KMS-11 (cell line): Measurements from ENCODE around the gene PGBD5.
A peak's percentile ranks its signal among the peaks of the same experiment; 100 is the strongest.

Experiments
- H2AFZ ChIP-seq: fragments of 200-600 bp; sonication (generic); 2 replicates; pipeline ENCODE4 v1.6.1; 2016; ENCODE audit warnings: antibody characterized with exemption, mixed run types, low read depth
- H3K27ac ChIP-seq: fragments of 200-600 bp; sonication (generic); 2 replicates; pipeline ENCODE4 v1.6.1; 2016; ENCODE audit warnings: mild to moderate bottlenecking, mixed run types
- H3K27me3 ChIP-seq: fragments of 200-600 bp; sonication (generic); 2 replicates; pipeline ENCODE4 v1.6.1; 2017; ENCODE audit warnings: mild to moderate bottlenecking, low read depth, mixed run types, moderate library complexity; ENCODE audit not compliant: insufficient read depth
- H3K36me3 ChIP-seq: fragments of 200-600 bp; sonication (generic); 2 replicates; pipeline ENCODE4 v1.6.1; 2017; ENCODE audit warnings: mild to moderate bottlenecking, mixed run types; ENCODE audit not compliant: insufficient read depth
- H3K4me1 ChIP-seq: fragments of 200-600 bp; sonication (generic); 2 replicates; pipeline ENCODE4 v1.6.1; 2016; ENCODE audit warnings: mild to moderate bottlenecking, low read depth, mixed run types; ENCODE audit not compliant: poor library complexity, severe bottlenecking
- H3K4me2 ChIP-seq: fragments of 200-600 bp; sonication (generic); 2 replicates; pipeline ENCODE4 v1.7.0; 2016; ENCODE audit warnings: mild to moderate bottlenecking, mixed run types
- H3K4me3 ChIP-seq: fragments of 200-600 bp; sonication (generic); IDR thresholded peaks from 2 replicates; pipeline ENCODE4 v1.6.1; 2017; ENCODE audit warnings: low read depth, low read length, mixed read lengths; ENCODE audit not compliant: insufficient read depth
- H3K79me2 ChIP-seq: fragments of 200-600 bp; sonication (generic); 2 replicates; pipeline ENCODE4 v1.6.1; 2016; ENCODE audit warnings: low read depth, mixed run types; ENCODE audit not compliant: insufficient read depth
- H3K9ac ChIP-seq: fragments of 200-600 bp; sonication (generic); 2 replicates; pipeline ENCODE4 v1.6.1; 2016; ENCODE audit warnings: mild to moderate bottlenecking, mixed run types
- H4K20me1 ChIP-seq: fragments of 200-600 bp; sonication (generic); 2 replicates; pipeline ENCODE4 v1.6.1; 2016; ENCODE audit warnings: mild to moderate bottlenecking, mixed run types; ENCODE audit not compliant: insufficient read depth
- TF ChIP-seq, protein P1 (sequence below): fragments of 200-600 bp; sonication (generic); conservative IDR thresholded peaks from 2 replicates; pipeline ENCODE4 v1.6.1; 2017; ENCODE audit warnings: low read depth, mild to moderate bottlenecking, antibody characterized with exemption, low read length, moderate library complexity, mixed read lengths

PGBD5 gene

GRCh38 chr1:230312676-230313075, 113.5 kb downstream of the PGBD5 start:
- Histone ChIP-seq H3K27me3 (no peaks in the 10 kb centered on the region), H3K4me1 (no peaks in the 10 kb centered on the region), H3K36me3 (no peaks in the 10 kb centered on the region), H3K79me2 (no peaks in the 10 kb centered on the region), H3K4me3 (no peak overlapping the region), H2AFZ (no peak overlapping the region), H3K27ac (no peak overlapping the region), H3K4me2 (no peak overlapping the region), H3K9ac (no peak overlapping the region), H4K20me1 (no peaks in the 10 kb centered on the region)
- TF ChIP-seq, protein P1, sequence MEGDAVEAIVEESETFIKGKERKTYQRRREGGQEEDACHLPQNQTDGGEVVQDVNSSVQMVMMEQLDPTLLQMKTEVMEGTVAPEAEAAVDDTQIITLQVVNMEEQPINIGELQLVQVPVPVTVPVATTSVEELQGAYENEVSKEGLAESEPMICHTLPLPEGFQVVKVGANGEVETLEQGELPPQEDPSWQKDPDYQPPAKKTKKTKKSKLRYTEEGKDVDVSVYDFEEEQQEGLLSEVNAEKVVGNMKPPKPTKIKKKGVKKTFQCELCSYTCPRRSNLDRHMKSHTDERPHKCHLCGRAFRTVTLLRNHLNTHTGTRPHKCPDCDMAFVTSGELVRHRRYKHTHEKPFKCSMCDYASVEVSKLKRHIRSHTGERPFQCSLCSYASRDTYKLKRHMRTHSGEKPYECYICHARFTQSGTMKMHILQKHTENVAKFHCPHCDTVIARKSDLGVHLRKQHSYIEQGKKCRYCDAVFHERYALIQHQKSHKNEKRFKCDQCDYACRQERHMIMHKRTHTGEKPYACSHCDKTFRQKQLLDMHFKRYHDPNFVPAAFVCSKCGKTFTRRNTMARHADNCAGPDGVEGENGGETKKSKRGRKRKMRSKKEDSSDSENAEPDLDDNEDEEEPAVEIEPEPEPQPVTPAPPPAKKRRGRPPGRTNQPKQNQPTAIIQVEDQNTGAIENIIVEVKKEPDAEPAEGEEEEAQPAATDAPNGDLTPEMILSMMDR = no peak

DNA sequence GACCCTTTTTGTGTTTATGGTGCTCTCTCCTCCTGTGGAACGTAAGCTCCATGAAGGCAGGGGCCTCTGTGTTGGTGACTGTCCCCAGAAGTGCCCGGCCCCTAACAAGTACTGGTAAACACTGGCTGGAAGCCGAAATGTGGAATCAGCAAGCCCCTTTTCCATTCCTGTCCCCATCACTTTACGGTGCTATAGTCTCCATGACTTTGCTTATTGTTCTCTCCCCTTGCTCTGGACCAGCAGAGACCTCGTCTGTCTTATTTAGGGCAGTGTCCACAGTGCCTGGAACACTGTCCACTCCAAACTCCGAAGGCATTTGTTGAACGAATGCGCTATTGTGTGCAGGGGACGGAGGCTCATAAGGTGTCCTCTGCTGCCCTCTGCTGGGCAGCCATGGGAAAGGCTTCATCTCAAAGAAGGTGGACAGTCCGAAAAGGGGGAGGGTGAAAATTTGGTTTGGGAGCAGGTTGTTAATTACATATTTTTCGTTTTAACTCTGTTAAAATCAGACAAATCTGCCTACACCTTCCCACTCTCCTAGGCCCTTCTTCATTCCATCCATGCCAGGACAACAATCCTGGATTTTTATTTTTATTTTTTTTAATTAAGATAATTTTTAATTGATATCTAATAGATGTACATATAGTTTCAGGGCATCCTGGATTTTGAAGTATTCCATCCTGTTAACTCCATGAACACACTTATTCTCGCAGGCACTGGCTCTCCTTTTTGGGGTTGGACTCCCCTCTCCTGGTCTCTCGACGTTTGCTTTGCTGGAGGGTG, 115.6 kb downstream of the PGBD5 start:
- Histone ChIP-seq H3K4me2 (peak overlapping the region; percentile 23; the same call in 1 of the 2 replicates), H3K79me2 (no peaks in the 10 kb centered on the region), H3K4me1 (no peaks in the 10 kb centered on the region), H3K4me3 (no peak overlapping the region), H3K27me3 (no peaks in the 10 kb centered on the region), H2AFZ (peak overlapping the region; percentile 50), H3K9ac (no peak overlapping the region), H3K27ac (no peak overlapping the region), H4K20me1 (no peaks in the 10 kb centered on the region), H3K36me3 (no peaks in the 10 kb centered on the region)
- TF ChIP-seq, protein P1 = peak; percentile 98

GRCh38 chr1:230309646-230310177, 116.4 kb downstream of the PGBD5 start:
- no peaks in the 10 kb centered on the region for H3K79me2 ChIP-seq
- no peaks in the 10 kb centered on the region for H3K27me3 ChIP-seq
- no peaks in the 10 kb centered on the region for H4K20me1 ChIP-seq

DNA sequence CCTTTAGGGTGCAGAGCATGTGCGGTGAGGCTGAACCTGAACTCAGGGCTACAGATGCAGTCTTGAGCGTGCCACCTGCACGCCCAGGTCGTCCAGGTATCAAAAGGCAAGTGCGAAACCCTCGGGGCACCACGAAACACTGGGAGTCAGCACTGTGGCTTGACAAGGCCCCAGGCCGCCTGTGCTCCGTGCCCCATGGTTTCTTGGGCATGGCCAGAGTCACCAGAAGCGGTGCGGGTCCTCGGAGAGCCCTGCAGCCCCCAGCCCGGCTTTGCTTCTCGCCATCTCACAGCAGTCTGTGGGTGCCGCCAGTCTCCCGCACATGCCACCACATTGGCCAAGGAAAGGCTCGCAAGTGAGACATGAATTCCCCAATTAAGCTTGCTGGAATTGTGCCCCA, 117.3 kb downstream of the PGBD5 start:
- Histone ChIP-seq H3K4me1 (no peaks in the 10 kb centered on the region), H3K4me2 (no peak overlapping the region), H3K27me3 (no peaks in the 10 kb centered on the region), H3K27ac (no peak overlapping the region), H3K36me3 (no peaks in the 10 kb centered on the region), H4K20me1 (no peaks in the 10 kb centered on the region), H2AFZ (no peak overlapping the region), H3K79me2 (no peaks in the 10 kb centered on the region), H3K9ac (no peak overlapping the region), H3K4me3 (no peak overlapping the region)
- TF ChIP-seq, protein P1 = no peak

More at GRCh38 chr1:230309646-230310177, 116.4 kb downstream of the PGBD5 start:
- no peak overlapping the region for H3K27ac ChIP-seq
- H3K36me3 ChIP-seq = no peaks in the 10 kb centered on the region
- no peak overlapping the region for H2AFZ ChIP-seq
- no peak overlapping the region for H3K4me2 ChIP-seq
- H3K4me3 ChIP-seq = no peak overlapping the region
- TF ChIP-seq, protein P1 = no peak
- H3K4me1 ChIP-seq = no peaks in the 10 kb centered on the region
- no peak overlapping the region for H3K9ac ChIP-seq
